Lung (tissue), 12 donors: ENCODE results near the gene DIDO1. TPM values are rescaled to one million over a fixed set of nuclear protein-coding genes. Genes with fewer than 3 reads are reported as not detected.

Source experiments
- ATAC-seq: fragments of 200-7000 bp; cut with Tn5 transposase; one replicate; pipeline ENCODE4 v1.9.1; 2020; ENCODE audit warnings: moderate number of reproducible peaks; ENCODE audit not compliant: insufficient read depth, low FRiP score
- DNase-seq, 3 donors: peaks; one replicate each; pipeline ENCODE4 v3.0.0-alpha.2; 2013 to 2017
- H3K27ac ChIP-seq, 2 donors: one replicate each; pipeline ENCODE4 v1.5.1; 2013; ENCODE audit warnings: mild to moderate bottlenecking in 2 of 2, moderate library complexity in 2 of 2, control low read depth in 1 of 2, inconsistent platforms in 1 of 2, low read depth in 1 of 2, low read length in 1 of 2
- H3K27me3 ChIP-seq, 3 donors: one replicate each; pipeline ENCODE4 v1.5.1; 2013; ENCODE audit warnings: low read length in 2 of 3; ENCODE audit not compliant: control insufficient read depth in 3 of 3, insufficient read depth in 3 of 3
- H3K36me3 ChIP-seq, 4 donors: one replicate each; pipeline ENCODE4 v1.5.1; 2013; ENCODE audit warnings: low read length in 4 of 4, mild to moderate bottlenecking in 1 of 4, moderate library complexity in 1 of 4; ENCODE audit not compliant: control insufficient read depth in 4 of 4, insufficient read depth in 4 of 4
- H3K4me1 ChIP-seq, 5 donors: one replicate each; pipeline ENCODE4 v1.5.1; 2013; ENCODE audit warnings: low read length in 5 of 5, mild to moderate bottlenecking in 2 of 5, moderate library complexity in 1 of 5; ENCODE audit not compliant: control insufficient read depth in 5 of 5, insufficient read depth in 5 of 5
- H3K4me3 ChIP-seq: one replicate; pipeline ENCODE4 v1.5.1; 2013; ENCODE audit warnings: mild to moderate bottlenecking, control low read depth, moderate library complexity
- H3K9ac ChIP-seq, 2 donors: one replicate each; pipeline ENCODE4 v1.5.1; 2013; ENCODE audit warnings: low read length in 2 of 2, control low read depth in 1 of 2; ENCODE audit not compliant: insufficient read depth in 1 of 2
- H3K9me3 ChIP-seq, 4 donors: one replicate each; pipeline ENCODE4 v1.5.1; 2013; ENCODE audit warnings: low read length in 3 of 4, mild to moderate bottlenecking in 1 of 4, moderate library complexity in 1 of 4; ENCODE audit not compliant: control insufficient read depth in 4 of 4, insufficient read depth in 3 of 4
- CTCF ChIP-seq: IDR thresholded peaks from 2 replicates; pipeline ENCODE4 v1.5.1; 2012; ENCODE audit warnings: mild to moderate bottlenecking; ENCODE audit errors: control extremely low read depth, extremely low read depth
- whole genome bisulfite sequencing, 2 donors: extraction: QIAGEN DNeasy Blood & Tissue Kit; methylation state at CpG; one replicate each; pipeline ENCODE4 v1.1.7; 2013; 5-methylcytosine and 5-hydroxymethylcytosine counted together
- polyA plus RNA-seq, 2 donors: library from polyadenylated mRNA; stranded (reverse); fragments of 200-250 nt; gene quantifications; one replicate each; pipeline ENCODE4 v1.2.1, GENCODE V29; 2013
- total RNA-seq, 2 donors: library from RNA; depleted of rRNA in 1 of 2; stranded (reverse); fragments of >200 nt in 1 of 2; gene quantifications; one replicate each; pipeline ENCODE4 v1.2.1, GENCODE V29; 2014 to 2021
- donor health status: control.
- donor health status: control.
- donor health status: Bipolar disorder and iron deficiency.
- donor health status: healthy.
- donor health status: DM: yes; HTN: yes; CAD: no.

The DIDO1 gene
- total and polyA plus RNA-seq, 4 donors, result 19.6 to 71.2 (median 35.8) TPM

DNA sequence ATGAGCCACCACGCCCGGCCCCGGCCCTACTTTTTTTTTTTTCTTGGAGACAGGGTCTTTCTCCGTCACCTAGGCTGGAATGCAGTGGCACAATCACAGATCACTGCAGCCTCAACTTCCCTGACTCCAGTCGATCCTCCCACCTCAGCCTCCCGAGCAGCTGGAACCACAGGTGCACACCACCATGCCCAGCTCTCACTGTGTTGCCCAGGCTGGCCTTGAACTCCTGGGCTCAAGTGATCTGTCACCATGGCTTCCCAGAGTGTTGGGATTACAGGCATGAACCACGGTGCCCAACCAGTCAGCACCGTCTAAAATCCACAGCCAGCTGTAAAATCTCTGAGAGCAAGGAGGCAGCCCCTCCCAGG, 43.6 kb upstream of the DIDO1 start:
- 74 to 77% methylated on average over 8 of the region's 8 CpGs for WGBS, 2 donors
- no peak for TF ChIP-seq CTCF
- no peak overlapping the region for H3K9ac ChIP-seq
- H3K4me1 ChIP-seq, result peaks cover 0 to 3% (median 0%) of the 10 kb centered on the region in 5 donors
- DNase-seq (no peak), ATAC-seq (no peak)
- no peaks in the 10 kb centered on the region for H3K36me3 ChIP-seq
- no peak overlapping the region for H3K4me3 ChIP-seq
- no peak overlapping the region for H3K27ac ChIP-seq
- peaks cover 0 to 26% (median 22%) of the 10 kb centered on the region in 3 donors for H3K27me3 ChIP-seq
- H3K9me3 ChIP-seq, result no peaks in the 10 kb centered on the region

- WGBS, 2 donors, result 46 to 53% methylated on average over 16 of the region's 16 CpGs
- Histone ChIP-seq H3K4me3 (no peak overlapping the region), H3K27ac (no peak overlapping the region), H3K9ac (no peak overlapping the region), H3K4me1 (peaks cover 0 to 3% (median 0%) of the 10 kb centered on the region in 5 donors), H3K9me3 (no peaks in the 10 kb centered on the region), H3K36me3 (no peaks in the 10 kb centered on the region), H3K27me3 (peaks cover 0 to 20% (median 16%) of the 10 kb centered on the region in 3 donors)
- DNase-seq (peak in 1 of 3 donors; percentile 18), ATAC-seq (no peak)
- TF ChIP-seq CTCF, result no peak
These were observed 43.0 kb upstream of the DIDO1 start for GRCh38 chr20:62969179-62969760.

DNA sequence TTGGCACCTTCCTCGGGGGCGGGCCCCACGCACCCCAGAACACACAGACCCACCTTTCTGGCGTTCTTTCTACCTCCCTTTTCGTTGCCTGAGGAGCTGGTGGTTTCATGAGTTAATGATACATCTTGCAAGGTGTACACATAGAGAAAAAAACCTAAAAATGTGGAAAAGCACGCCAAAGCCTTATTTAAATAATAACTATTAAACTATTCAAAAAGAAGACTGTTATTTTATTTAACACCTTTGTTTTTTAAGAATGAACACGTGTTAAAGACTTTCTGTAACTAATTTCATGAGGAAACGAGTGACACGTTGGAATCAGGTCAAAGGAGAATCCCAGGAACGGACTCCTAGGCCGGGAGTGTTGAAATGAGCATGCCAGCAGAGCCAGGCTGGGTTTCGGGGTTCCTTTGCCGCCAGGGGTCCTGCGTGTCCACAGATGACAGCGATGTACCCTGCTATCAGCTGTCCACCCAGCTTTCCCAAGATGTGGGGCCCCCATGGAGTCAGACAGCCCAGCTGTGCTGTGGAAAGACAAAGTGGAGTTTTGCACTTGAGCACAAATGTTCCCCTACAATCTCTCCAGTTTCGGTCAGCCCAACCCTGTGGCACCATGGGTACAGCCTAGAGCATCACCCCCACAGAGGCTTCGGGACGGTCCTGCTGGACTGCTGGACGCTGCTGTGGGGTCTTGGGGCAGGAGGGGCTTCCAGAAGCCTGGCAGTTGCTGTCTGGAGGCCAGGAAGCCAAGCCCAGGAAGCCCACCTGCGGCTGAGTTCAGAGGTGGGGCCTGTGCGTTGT, 42.3 kb upstream of the DIDO1 start:
- H3K9ac ChIP-seq, result no peak overlapping the region
- peaks cover 0 to 4% (median 0%) of the 10 kb centered on the region in 4 donors for H3K36me3 ChIP-seq
- no peak for TF ChIP-seq CTCF
- H3K27me3 ChIP-seq, result peaks cover 0 to 15% (median 11%) of the 10 kb centered on the region in 3 donors
- no peak for ATAC-seq
- H3K9me3 ChIP-seq, result no peaks in the 10 kb centered on the region
- peaks cover 0 to 3% (median 0%) of the 10 kb centered on the region in 5 donors for H3K4me1 ChIP-seq
- WGBS, 2 donors, result 71 to 75% methylated on average over 21 of the region's 21 CpGs
- no peak overlapping the region for H3K27ac ChIP-seq
- no peak overlapping the region for H3K4me3 ChIP-seq
- no peak for DNase-seq
